Ascending aorta (tissue), 2 donors: ENCODE measurements around the gene PFKP. TPM values are rescaled to one million over a fixed set of nuclear protein-coding genes. Genes with fewer than 3 reads are reported as not detected.

Source experiments
- DNase-seq, 2 donors: peaks; one replicate each; pipeline ENCODE4 v3.0.0-alpha.2; 2019; ENCODE audit warnings: low spot score in 2 of 2
- H3K27ac ChIP-seq, 2 donors: fragments of 200-600 bp; sonication (generic); one replicate each; pipeline ENCODE4 v1.5.1; 2016 to 2017; ENCODE audit warnings: mild to moderate bottlenecking in 1 of 2
- H3K27me3 ChIP-seq: fragments of 200-600 bp; sonication (generic); one replicate; pipeline ENCODE4 v1.5.1; 2017
- H3K36me3 ChIP-seq, 2 donors: fragments of 200-600 bp; sonication (generic); one replicate each; pipeline ENCODE4 v1.5.1; 2016
- H3K4me1 ChIP-seq, 2 donors: fragments of 200-600 bp; sonication (generic); one replicate each; pipeline ENCODE4 v1.5.1; 2016 to 2017; ENCODE audit warnings: mild to moderate bottlenecking in 1 of 2
- H3K4me3 ChIP-seq, 2 donors: fragments of 200-600 bp; sonication (generic); one replicate each; pipeline ENCODE4 v1.5.1; 2016 to 2017; ENCODE audit warnings: mild to moderate bottlenecking in 1 of 2
- H3K9me3 ChIP-seq, 2 donors: fragments of 200-600 bp; sonication (generic); one replicate each; pipeline ENCODE4 v1.5.1; 2016
- intact Hi-C: fragments of 100-400 bp; cut with DNase I; formaldehyde crosslinking; loops from one replicate; pipeline ENCODE4 v1.15.1; 2023
- total RNA-seq: library from RNA; depleted of rRNA; stranded (reverse); fragments of >200 nt; gene quantifications from one replicate; pipeline ENCODE4 v1.1.0, GENCODE V29; 2016
- TF ChIP-seq, protein P1 (sequence below), 3 experiments: fragments of 200-600 bp in 2 of 3; fragments of 450-650 bp in 1 of 3; sonication (generic) in 2 of 3; IDR thresholded peaks; one replicate each; pipeline ENCODE4 v1.5.1; 2016 to 2019; ENCODE audit warnings: antibody characterized with exemption in 3 of 3, mild to moderate bottlenecking in 1 of 3, moderate library complexity in 1 of 3

Gene PFKP
- total RNA-seq, 1 donor from 2014 or later: 197 TPM

DNA sequence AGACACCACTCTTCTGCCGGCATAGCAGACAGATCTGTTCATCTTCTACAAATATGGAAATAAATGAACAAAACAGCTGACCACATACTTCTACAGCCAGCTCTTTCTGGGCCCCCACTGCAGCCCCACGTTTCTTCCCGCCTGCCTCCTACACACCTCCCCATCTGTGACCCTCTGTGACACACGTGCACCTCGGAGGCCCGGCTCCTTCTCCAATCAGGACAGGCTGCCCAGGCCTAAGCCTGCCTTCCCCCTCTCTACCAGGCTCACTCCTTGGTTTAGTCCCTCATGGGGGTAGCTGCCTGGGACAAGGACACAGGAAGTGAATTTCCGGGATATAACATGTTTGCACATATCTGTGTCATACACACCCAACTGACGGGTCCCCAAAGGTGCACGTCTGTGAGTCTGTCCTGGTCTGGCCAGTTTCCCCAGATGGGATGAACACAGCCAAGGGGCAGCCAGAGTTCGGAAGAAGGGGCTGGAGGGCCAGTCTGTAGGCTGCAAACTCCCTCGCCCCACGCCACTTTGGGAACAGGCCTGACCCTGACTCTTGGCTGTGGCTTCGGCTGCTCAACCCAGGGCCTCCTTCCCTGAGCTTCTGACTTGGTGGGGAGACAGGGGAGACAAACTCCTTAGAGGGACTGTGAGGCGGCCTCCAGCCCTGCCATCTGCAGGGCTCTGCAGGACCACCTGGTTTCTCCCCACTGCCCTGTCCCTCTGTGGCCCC, 75.0 kb downstream of the PFKP start:
- Histone ChIP-seq H3K4me1 (peaks cover 0 to 16% of the 10 kb centered on the region in 2 donors), H3K27me3 (no peaks in the 10 kb centered on the region), H3K36me3 (peaks cover 76 to 99% of the 10 kb centered on the region in 2 donors), H3K4me3 (no peak overlapping the region), H3K27ac (no peak overlapping the region), H3K9me3 (no peaks in the 10 kb centered on the region)
- no peak for DNase-seq
- TF ChIP-seq, protein P1, sequence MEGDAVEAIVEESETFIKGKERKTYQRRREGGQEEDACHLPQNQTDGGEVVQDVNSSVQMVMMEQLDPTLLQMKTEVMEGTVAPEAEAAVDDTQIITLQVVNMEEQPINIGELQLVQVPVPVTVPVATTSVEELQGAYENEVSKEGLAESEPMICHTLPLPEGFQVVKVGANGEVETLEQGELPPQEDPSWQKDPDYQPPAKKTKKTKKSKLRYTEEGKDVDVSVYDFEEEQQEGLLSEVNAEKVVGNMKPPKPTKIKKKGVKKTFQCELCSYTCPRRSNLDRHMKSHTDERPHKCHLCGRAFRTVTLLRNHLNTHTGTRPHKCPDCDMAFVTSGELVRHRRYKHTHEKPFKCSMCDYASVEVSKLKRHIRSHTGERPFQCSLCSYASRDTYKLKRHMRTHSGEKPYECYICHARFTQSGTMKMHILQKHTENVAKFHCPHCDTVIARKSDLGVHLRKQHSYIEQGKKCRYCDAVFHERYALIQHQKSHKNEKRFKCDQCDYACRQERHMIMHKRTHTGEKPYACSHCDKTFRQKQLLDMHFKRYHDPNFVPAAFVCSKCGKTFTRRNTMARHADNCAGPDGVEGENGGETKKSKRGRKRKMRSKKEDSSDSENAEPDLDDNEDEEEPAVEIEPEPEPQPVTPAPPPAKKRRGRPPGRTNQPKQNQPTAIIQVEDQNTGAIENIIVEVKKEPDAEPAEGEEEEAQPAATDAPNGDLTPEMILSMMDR (IDR thresholded peaks at IDR 0.05): no peak
- intact Hi-C loops: no loop called here

- no peaks in the 10 kb centered on the region for H3K9me3 ChIP-seq
- DNase-seq: no peak
- peaks cover 0 to 11% of the 10 kb centered on the region in 2 donors for H3K4me1 ChIP-seq
- no peaks in the 10 kb centered on the region for H3K27me3 ChIP-seq
- H3K4me3 ChIP-seq: no peak overlapping the region
- peaks cover 80 to 99% of the 10 kb centered on the region in 2 donors for H3K36me3 ChIP-seq
- TF ChIP-seq, protein P1 (IDR thresholded peaks at IDR 0.05): no peak
- intact Hi-C loops: no loop called here
- H3K27ac ChIP-seq: no peak overlapping the region
Measured at GRCh38 chr10:3143366-3143765, 76.0 kb downstream of the PFKP start.

GRCh38 chr10:3143791-3144434, 76.6 kb downstream of the PFKP start:
- Histone ChIP-seq H3K4me1 (peaks cover 0 to 11% of the 10 kb centered on the region in 2 donors), H3K4me3 (no peak overlapping the region), H3K27ac (no peak overlapping the region), H3K36me3 (peaks cover 80 to 99% of the 10 kb centered on the region in 2 donors), H3K9me3 (no peaks in the 10 kb centered on the region), H3K27me3 (no peaks in the 10 kb centered on the region)
- TF ChIP-seq, protein P1 (IDR thresholded peaks at IDR 0.05): no peak
- intact Hi-C loops: no loop called here
- no peak for DNase-seq

GRCh38 chr10:3145366-3145765, 78.0 kb downstream of the PFKP start:
- Histone ChIP-seq H3K27ac (no peak overlapping the region), H3K27me3 (no peaks in the 10 kb centered on the region), H3K36me3 (peaks cover 85 to 99% of the 10 kb centered on the region in 2 donors), H3K4me1 (peaks cover 0 to 6% of the 10 kb centered on the region in 2 donors), H3K4me3 (no peak overlapping the region), H3K9me3 (no peaks in the 10 kb centered on the region)
- DNase-seq: no peak
- TF ChIP-seq, protein P1 (IDR thresholded peaks at IDR 0.05): no peak
- intact Hi-C loops: no loop called here

GRCh38 chr10:3146289-3146688, 78.9 kb downstream of the PFKP start:
- Histone ChIP-seq H3K27me3 (no peaks in the 10 kb centered on the region), H3K4me3 (no peak overlapping the region), H3K36me3 (peaks cover 95 to 100% of the 10 kb centered on the region in 2 donors), H3K27ac (no peak overlapping the region), H3K9me3 (no peaks in the 10 kb centered on the region), H3K4me1 (no peaks in the 10 kb centered on the region)
- DNase-seq: no peak
- intact Hi-C loops: no loop called here
- TF ChIP-seq, protein P1 (IDR thresholded peaks at IDR 0.05): no peak
